Measurements from ENCODE around the gene ZNF385B. TPM values are rescaled to one million over a fixed set of nuclear protein-coding genes. Genes with fewer than 3 reads are reported as not detected.

ZNF385B gene
- total and polyA plus RNA-seq, 10 of the 15 experiments (the other 5 are each of a cell fraction or from before 2014, with no cell fraction given) = not detected

GRCh38 chr2:179612591-179613298 is 248.7 kb downstream of the ZNF385B start:
- H3K4me3 ChIP-seq = no peak overlapping the region
- POLR2A ChIA-PET = no interaction called here
- H3K9ac ChIP-seq (ENCODE audit: control insufficient read depth, insufficient read depth, low read length) = no peak overlapping the region
- TF ChIP-seq DPF2 (IDR thresholded peaks at IDR 0.05) = no peak
- no peak for TF ChIP-seq JUNB (IDR thresholded peaks at IDR 0.05)
- TF ChIP-seq ZBTB11 (CRISPR knock-in tag; IDR thresholded peaks at IDR 0.05) = no peak
- no peak for TF ChIP-seq ATF7 (IDR thresholded peaks at IDR 0.05; ENCODE audit: low read depth)
- no peak for TF ChIP-seq EP300 (IDR thresholded peaks at IDR 0.05; ENCODE audit: borderline replicate concordance in 1 of 2, control insufficient read depth in 1 of 2, low read depth in 2 of 2, low read length in 2 of 2)
- TF ChIP-seq CBX5 (IDR thresholded peaks at IDR 0.05; ENCODE audit: low read depth) = no peak
- no peak overlapping the region for H3K27ac ChIP-seq (ENCODE audit: control insufficient read depth, insufficient read depth)
- SMC1A ChIA-PET (ENCODE audit: uncharacterized antibody, unreplicated experiment) = interaction anchor here (0.6 kb wide), 1 partner anchor 10 kb away, joined by 6 read pairs; no protein-coding TSS in a partner anchor
- no peak for DNase-seq (ENCODE audit: low read depth, low spot score)
- CTCF ChIA-PET = no interaction called here
- RAD21 ChIA-PET (ENCODE audit: unreplicated experiment) = no interaction called here
- no TSS peak for BruUV-seq (replicated peaks)
- H3K27me3 ChIP-seq (replicated peaks in 1 of 2; ENCODE audit: control insufficient read depth in 2 of 2, insufficient read depth in 2 of 2, low read length in 1 of 2) = no peaks in the 10 kb centered on the region
- intact Hi-C loops (cut with micrococcal nuclease; ENCODE audit: unreplicated experiment) (no loop called here), in situ Hi-C loops (cut with MboI) (no loop called here)
- H2AFZ ChIP-seq (ENCODE audit: control insufficient read depth, low read depth, low read length) = no peak overlapping the region
- no peaks in the 10 kb centered on the region for H3K4me1 ChIP-seq (ENCODE audit: control insufficient read depth, insufficient read depth, low read length)
- H3K4me2 ChIP-seq (ENCODE audit: control insufficient read depth, insufficient read depth) = no peak overlapping the region
- no peaks in the 10 kb centered on the region for H3K79me2 ChIP-seq (ENCODE audit: control insufficient read depth, insufficient read depth, low read length)
- H3K36me3 ChIP-seq (ENCODE audit: control insufficient read depth in 2 of 2, insufficient read depth in 2 of 2, low read length in 1 of 2) = no peaks in the 10 kb centered on the region
- no peaks in the 10 kb centered on the region for H3K9me3 ChIP-seq (replicated peaks; ENCODE audit: control insufficient read depth, insufficient read depth, low read length)
- H4K20me1 ChIP-seq (ENCODE audit: control insufficient read depth, insufficient read depth) = no peaks in the 10 kb centered on the region
- WGBS (ENCODE audit: insufficient coverage, insufficient replicate concordance, low lambda C conversion rate, missing lambda C conversion rate) = 33% methylated on average over 7 of the region's 7 CpGs
- no peak for FAIRE-seq
- ATAC-seq = no peak
